Lung (tissue), 12 donors: ENCODE data around the gene PCDHB9. TPM values are rescaled to one million over a fixed set of nuclear protein-coding genes. Genes with fewer than 3 reads are reported as not detected.
"Not testable (repeated sequence)": the region's sequence is repeated elsewhere in the genome, so short reads cannot be mapped to it uniquely, and the experiment has no call there.

Experiments used
- ATAC-seq: fragments of 200-7000 bp; cut with Tn5 transposase; one replicate; pipeline ENCODE4 v1.9.1; 2020; ENCODE audit warnings: moderate number of reproducible peaks; ENCODE audit not compliant: insufficient read depth, low FRiP score
- DNase-seq, 3 donors: peaks; one replicate each; pipeline ENCODE4 v3.0.0-alpha.2; 2013 to 2017
- H3K27ac ChIP-seq, 2 donors: one replicate each; pipeline ENCODE4 v1.5.1; 2013; ENCODE audit warnings: mild to moderate bottlenecking in 2 of 2, moderate library complexity in 2 of 2, control low read depth in 1 of 2, inconsistent platforms in 1 of 2, low read depth in 1 of 2, low read length in 1 of 2
- H3K27me3 ChIP-seq, 3 donors: one replicate each; pipeline ENCODE4 v1.5.1; 2013; ENCODE audit warnings: low read length in 2 of 3; ENCODE audit not compliant: control insufficient read depth in 3 of 3, insufficient read depth in 3 of 3
- H3K36me3 ChIP-seq, 4 donors: one replicate each; pipeline ENCODE4 v1.5.1; 2013; ENCODE audit warnings: low read length in 4 of 4, mild to moderate bottlenecking in 1 of 4, moderate library complexity in 1 of 4; ENCODE audit not compliant: control insufficient read depth in 4 of 4, insufficient read depth in 4 of 4
- H3K4me1 ChIP-seq, 5 donors: one replicate each; pipeline ENCODE4 v1.5.1; 2013; ENCODE audit warnings: low read length in 5 of 5, mild to moderate bottlenecking in 2 of 5, moderate library complexity in 1 of 5; ENCODE audit not compliant: control insufficient read depth in 5 of 5, insufficient read depth in 5 of 5
- H3K4me3 ChIP-seq: one replicate; pipeline ENCODE4 v1.5.1; 2013; ENCODE audit warnings: mild to moderate bottlenecking, control low read depth, moderate library complexity
- H3K9ac ChIP-seq, 2 donors: one replicate each; pipeline ENCODE4 v1.5.1; 2013; ENCODE audit warnings: low read length in 2 of 2, control low read depth in 1 of 2; ENCODE audit not compliant: insufficient read depth in 1 of 2
- H3K9me3 ChIP-seq, 4 donors: one replicate each; pipeline ENCODE4 v1.5.1; 2013; ENCODE audit warnings: low read length in 3 of 4, mild to moderate bottlenecking in 1 of 4, moderate library complexity in 1 of 4; ENCODE audit not compliant: control insufficient read depth in 4 of 4, insufficient read depth in 3 of 4
- CTCF ChIP-seq: IDR thresholded peaks from 2 replicates; pipeline ENCODE4 v1.5.1; 2012; ENCODE audit warnings: mild to moderate bottlenecking; ENCODE audit errors: control extremely low read depth, extremely low read depth
- WGBS, 2 donors: extraction: QIAGEN DNeasy Blood & Tissue Kit; methylation state at CpG; one replicate each; pipeline ENCODE4 v1.1.7; 2013; 5-methylcytosine and 5-hydroxymethylcytosine counted together
- polyA plus RNA-seq, 2 donors: library from polyadenylated mRNA; stranded (reverse); fragments of 200-250 nt; gene quantifications; one replicate each; pipeline ENCODE4 v1.2.1, GENCODE V29; 2013
- total RNA-seq, 2 donors: library from RNA; depleted of rRNA in 1 of 2; stranded (reverse); fragments of >200 nt in 1 of 2; gene quantifications; one replicate each; pipeline ENCODE4 v1.2.1, GENCODE V29; 2014 to 2021
- donor health status: control.
- donor health status: control.
- donor health status: Bipolar disorder and iron deficiency.
- donor health status: healthy.
- donor health status: DM: yes; HTN: yes; CAD: no.

The PCDHB9 gene
- total and polyA plus RNA-seq, 4 donors, result 0.37 to 3.1 (median 1.1) TPM

- H3K4me1 ChIP-seq, result no peaks in the 10 kb centered on the region
- ATAC-seq (no peak), DNase-seq (no peak)
- no peak overlapping the region for H3K27ac ChIP-seq
- peaks cover 0 to 4% (median 3%) of the 10 kb centered on the region in 3 donors for H3K27me3 ChIP-seq
- peaks cover 0 to 3% (median 0%) of the 10 kb centered on the region in 4 donors for H3K36me3 ChIP-seq
- TF ChIP-seq CTCF, result no peak
- H3K4me3 ChIP-seq, result no peak overlapping the region
- H3K9me3 ChIP-seq, result peaks cover 6 to 40% (median 26%) of the 10 kb centered on the region in 4 donors
- no peak overlapping the region for H3K9ac ChIP-seq
- WGBS, 2 donors, result 49 to 68% methylated on average over 1 of the region's 1 CpG
These were observed 11.0 kb upstream of the PCDHB9 start for GRCh38 chr5:141175933-141176332.

- H3K9ac ChIP-seq, H3K4me3 ChIP-seq, H3K36me3 ChIP-seq, H3K27ac ChIP-seq, H3K27me3 ChIP-seq, H3K4me1 ChIP-seq, ATAC-seq: not testable (repeated sequence)
- peak in 1 of 3 donors; percentile 31 for DNase-seq
- peaks cover 4 to 44% (median 29%) of the 10 kb centered on the region in 4 donors for H3K9me3 ChIP-seq
- WGBS, 2 donors, result 26 to 32% methylated on average over 14 to 15 of the region's 18 CpGs
These were observed 9.3 kb upstream of the PCDHB9 start, which contains the start of gene PCDHB8 for GRCh38 chr5:141177577-141178191. Gene PCDHB8, plus strand, starts transcription at chr5:141177790. Its CDS starts 245 bp downstream, at chr5:141178035.

- not testable (repeated sequence) for DNase-seq, H3K36me3 ChIP-seq, H3K27me3 ChIP-seq, H3K27ac ChIP-seq, H3K9ac ChIP-seq, H3K4me1 ChIP-seq, ATAC-seq, H3K4me3 ChIP-seq
- WGBS, 2 donors, result 35 to 38% methylated on average over 30 to 35 of the region's 39 CpGs
- H3K9me3 ChIP-seq, result peaks cover 0 to 43% (median 26%) of the 10 kb centered on the region in 4 donors
These were observed 7.6 kb upstream of the PCDHB9 start for GRCh38 chr5:141179371-141179770.

GRCh38 chr5:141179876-141180275, 7.1 kb upstream of the PCDHB9 start:
- not testable (repeated sequence) for H3K27me3 ChIP-seq

GRCh38 chr5:141180313-141180712, 6.6 kb upstream of the PCDHB9 start:
- no peak for TF ChIP-seq CTCF
- H3K27ac ChIP-seq, result no peak overlapping the region
- H3K9ac ChIP-seq, result no peak overlapping the region
- DNase-seq (no peak), ATAC-seq (no peak)
- H3K27me3 ChIP-seq, result peaks cover 0 to 4% (median 3%) of the 10 kb centered on the region in 3 donors
- peaks cover 0 to 3% (median 0%) of the 10 kb centered on the region in 4 donors for H3K36me3 ChIP-seq
- peaks cover 4 to 39% (median 24%) of the 10 kb centered on the region in 4 donors for H3K9me3 ChIP-seq
- H3K4me1 ChIP-seq, result peaks cover 0 to 1% (median 0%) of the 10 kb centered on the region in 5 donors
- WGBS, 2 donors, result 29 to 41% methylated on average over 1 of the region's 1 CpG
- no peak overlapping the region for H3K4me3 ChIP-seq

More at GRCh38 chr5:141179876-141180275, 7.1 kb upstream of the PCDHB9 start:
- H3K4me3 ChIP-seq, H3K36me3 ChIP-seq, ATAC-seq, H3K4me1 ChIP-seq, H3K9ac ChIP-seq, H3K27ac ChIP-seq, DNase-seq: not testable (repeated sequence)
- peaks cover 4 to 43% (median 25%) of the 10 kb centered on the region in 4 donors for H3K9me3 ChIP-seq
- 21 to 26% methylated on average over 15 to 32 of the region's 32 CpGs for WGBS, 2 donors
